IgD-negative memory B cell (primary cell): ENCODE results near the gene PRR29. TPM values are rescaled to one million over a fixed set of nuclear protein-coding genes. Genes with fewer than 3 reads are reported as not detected.

Experiments
- H3K27ac Mint-ChIP-seq, 3 donors: one replicate each; pipeline ENCODE4 v1.8.0; 2020 to 2022; ENCODE audit warnings: mild to moderate bottlenecking in 3 of 3, mixed read lengths in 3 of 3, moderate library complexity in 1 of 3
- H3K27me3 Mint-ChIP-seq: one replicate; pipeline ENCODE4 v1.8.0; 2021; ENCODE audit warnings: mixed read lengths
- H3K36me3 Mint-ChIP-seq: one replicate; pipeline ENCODE4 v1.8.0; 2020; ENCODE audit warnings: mild to moderate bottlenecking, mixed read lengths
- H3K4me1 Mint-ChIP-seq, 3 donors: one replicate each; pipeline ENCODE4 v1.8.0; 2020 to 2022; ENCODE audit warnings: mixed read lengths in 3 of 3, mild to moderate bottlenecking in 1 of 3
- H3K4me3 Mint-ChIP-seq, 4 donors: one replicate each; pipeline ENCODE4 v1.8.0; 2020 to 2022; ENCODE audit warnings: mild to moderate bottlenecking in 4 of 4, mixed read lengths in 4 of 4, moderate library complexity in 3 of 4
- H3K9me3 Mint-ChIP-seq, 3 donors: one replicate each; pipeline ENCODE4 v1.8.0; 2020 to 2021; ENCODE audit warnings: mixed read lengths in 3 of 3, mild to moderate bottlenecking in 1 of 3
- polyA plus RNA-seq: library from polyadenylated mRNA; unstranded; fragments of 300-500 nt; fragmentation: Illumina TruSeq; gene quantifications from one replicate; pipeline ENCODE4 v1.2.3, GENCODE V29; 2021

The PRR29 gene
- polyA plus RNA-seq, 1 donor from 2014 or later = 3.2 TPM

GRCh38 chr17:63985387-63986140 is 12.6 kb upstream of the PRR29 start:
- no peak overlapping the region for H3K4me3 Mint-ChIP-seq
- peaks cover 9 to 12% (median 9%) of the 10 kb centered on the region in 3 donors for H3K9me3 Mint-ChIP-seq
- peaks cover 6% of the 10 kb centered on the region for H3K27me3 Mint-ChIP-seq
- H3K27ac Mint-ChIP-seq = no peak overlapping the region
- H3K36me3 Mint-ChIP-seq = peaks cover 2% of the 10 kb centered on the region
- peaks cover 0 to 14% (median 12%) of the 10 kb centered on the region in 3 donors for H3K4me1 Mint-ChIP-seq

DNA sequence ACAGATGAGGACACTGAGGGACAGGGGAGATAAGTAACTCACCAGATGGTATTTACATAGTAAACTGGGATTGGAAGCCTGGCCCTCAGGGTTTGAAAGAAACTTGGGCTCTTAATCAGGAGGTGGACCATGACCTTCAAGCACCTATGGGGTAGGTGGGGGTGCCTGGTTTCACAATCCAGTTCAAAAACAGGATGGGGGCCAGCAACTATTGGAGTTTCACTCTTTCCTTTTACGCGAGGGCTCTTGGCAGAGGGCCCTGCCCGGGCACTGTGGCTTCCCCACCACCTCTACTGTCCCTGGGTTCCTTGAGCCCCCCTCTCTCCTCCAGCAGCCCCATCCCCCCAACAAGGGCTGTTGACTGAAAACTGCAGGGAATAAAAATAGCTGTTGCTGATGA is 11.3 kb upstream of the PRR29 start:
- no peak overlapping the region for H3K4me3 Mint-ChIP-seq
- peaks cover 0 to 19% (median 15%) of the 10 kb centered on the region in 3 donors for H3K4me1 Mint-ChIP-seq
- H3K27me3 Mint-ChIP-seq = peaks cover 10% of the 10 kb centered on the region
- H3K9me3 Mint-ChIP-seq = peaks cover 6 to 10% (median 8%) of the 10 kb centered on the region in 3 donors
- H3K36me3 Mint-ChIP-seq = peaks cover 2% of the 10 kb centered on the region
- peak overlapping the region in 1 of 3 donors; percentile 68 for H3K27ac Mint-ChIP-seq

DNA sequence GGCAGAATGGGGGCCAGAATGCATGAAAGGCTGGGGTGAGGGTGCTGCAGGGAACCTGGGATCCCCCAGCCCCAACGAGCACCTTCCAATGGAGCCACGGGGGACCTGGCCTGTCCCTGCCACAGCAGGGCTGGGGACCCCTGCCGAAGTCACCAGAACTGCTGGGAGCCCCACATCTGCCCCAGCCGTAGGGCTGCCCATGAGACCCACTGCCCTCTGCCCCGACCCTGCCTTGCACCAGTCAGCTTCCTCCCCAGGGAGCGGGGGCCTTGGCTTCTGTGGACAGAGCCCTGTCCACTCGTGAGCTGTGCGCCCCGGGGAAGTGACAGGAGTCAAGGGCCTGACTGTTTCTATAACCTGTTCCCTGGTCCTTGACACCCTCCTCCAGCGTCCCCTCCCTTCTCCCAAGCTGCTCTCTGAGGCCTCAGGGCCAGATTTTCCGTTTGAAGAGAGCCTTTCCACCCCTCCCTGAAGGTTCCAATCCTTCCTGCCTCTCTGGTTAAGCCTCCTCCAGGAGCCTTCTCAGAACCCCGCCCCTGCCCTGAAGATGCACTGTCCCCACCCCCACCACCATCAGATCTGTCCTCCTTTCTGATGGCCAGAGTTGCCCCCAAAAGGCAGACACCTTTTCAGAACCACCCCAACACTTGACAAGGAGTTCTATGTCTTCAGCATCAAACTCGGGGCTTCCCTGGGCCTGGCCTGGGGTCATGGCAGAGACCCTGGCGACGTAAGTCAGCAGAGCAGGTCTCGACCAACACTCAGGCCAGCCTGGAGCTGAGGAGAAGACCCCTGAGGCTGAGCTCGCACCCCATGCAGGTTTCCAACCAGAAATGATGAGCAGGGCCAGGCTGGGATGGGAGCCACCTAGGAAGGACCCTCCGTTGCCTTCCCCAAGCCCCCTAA is 10.7 kb upstream of the PRR29 start:
- H3K4me1 Mint-ChIP-seq = peaks cover 6 to 23% (median 19%) of the 10 kb centered on the region in 3 donors
- peaks cover 2 to 6% (median 4%) of the 10 kb centered on the region in 3 donors for H3K9me3 Mint-ChIP-seq
- no peak overlapping the region for H3K4me3 Mint-ChIP-seq
- H3K27me3 Mint-ChIP-seq = peaks cover 14% of the 10 kb centered on the region
- H3K27ac Mint-ChIP-seq = peak overlapping the region in 1 of 3 donors; percentile 20
- H3K36me3 Mint-ChIP-seq = no peaks in the 10 kb centered on the region

GRCh38 chr17:63988127-63988478 is 10.0 kb upstream of the PRR29 start:
- H3K4me3 Mint-ChIP-seq = no peak overlapping the region
- peaks cover 14% of the 10 kb centered on the region for H3K27me3 Mint-ChIP-seq
- H3K9me3 Mint-ChIP-seq = no peaks in the 10 kb centered on the region
- H3K36me3 Mint-ChIP-seq = no peaks in the 10 kb centered on the region
- H3K4me1 Mint-ChIP-seq = peaks cover 9 to 26% (median 19%) of the 10 kb centered on the region in 3 donors
- H3K27ac Mint-ChIP-seq = peak overlapping the region in 1 of 3 donors; percentile 20

GRCh38 chr17:63988741-63989621 is 9.2 kb upstream of the PRR29 start:
- Mint-ChIP-seq H3K27me3 (peaks cover 14% of the 10 kb centered on the region), H3K4me1 (peaks cover 15 to 32% (median 24%) of the 10 kb centered on the region in 3 donors), H3K36me3 (no peaks in the 10 kb centered on the region), H3K27ac (peak overlapping the region in 1 of 3 donors; percentile 86), H3K9me3 (no peaks in the 10 kb centered on the region), H3K4me3 (no peak overlapping the region)

DNA sequence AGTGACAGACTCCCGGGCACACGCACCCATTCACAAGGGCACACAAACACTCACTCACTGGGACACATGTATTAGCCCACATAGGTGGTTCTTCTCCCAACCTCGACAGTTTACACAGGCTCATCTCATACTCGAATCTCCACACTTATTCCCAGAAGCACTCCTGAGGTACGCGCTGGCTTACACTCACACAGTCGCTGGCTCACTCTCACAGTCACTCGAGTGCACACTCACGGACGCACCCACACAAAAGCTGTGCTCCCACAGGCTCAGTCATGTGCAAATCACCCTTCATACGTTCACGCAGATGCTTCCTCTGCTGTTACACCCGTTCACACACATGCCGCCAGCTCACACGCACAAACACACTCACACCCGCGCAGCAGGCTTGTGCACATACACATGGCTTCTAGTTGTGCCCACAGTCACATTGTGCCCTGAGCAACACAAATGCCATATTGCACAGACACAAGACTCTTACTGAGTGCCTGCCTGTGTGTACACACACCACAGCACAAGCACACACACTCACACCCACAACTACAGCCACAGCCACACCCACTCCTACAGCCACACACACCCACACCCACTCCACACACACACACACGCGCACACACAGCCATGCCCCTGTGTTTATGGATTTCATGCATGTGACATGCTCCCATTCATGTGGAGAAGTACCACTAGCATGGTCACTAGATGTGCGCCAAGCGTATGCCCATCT is 8.4 kb upstream of the PRR29 start:
- Mint-ChIP-seq H3K4me1 (peaks cover 17 to 34% (median 24%) of the 10 kb centered on the region in 3 donors), H3K27ac (peak overlapping the region in 2 of 3 donors; percentile 74 to 86), H3K9me3 (no peaks in the 10 kb centered on the region), H3K36me3 (no peaks in the 10 kb centered on the region), H3K4me3 (peak overlapping the region in 1 of 4 donors; percentile 70), H3K27me3 (peaks cover 14% of the 10 kb centered on the region)

DNA sequence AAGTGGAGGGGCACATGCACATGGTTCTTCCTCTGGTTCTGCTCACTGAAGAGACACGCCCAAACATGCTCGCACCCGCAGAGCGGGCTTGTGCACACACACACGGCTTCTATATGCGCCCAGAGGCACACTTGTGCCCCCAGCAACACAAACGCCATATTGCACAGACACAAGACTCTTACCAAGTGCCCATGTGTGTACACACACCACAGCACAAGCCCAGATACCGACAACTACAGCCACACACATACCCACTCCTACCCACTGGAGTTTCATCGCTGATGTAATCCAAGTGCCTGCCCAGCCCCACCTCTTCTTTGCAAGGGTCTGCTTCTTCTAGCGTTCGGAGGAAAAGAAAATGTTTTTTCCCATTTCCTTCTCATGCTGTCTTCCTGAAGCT is 6.5 kb upstream of the PRR29 start:
- no peaks in the 10 kb centered on the region for H3K36me3 Mint-ChIP-seq

GRCh38 chr17:63993368-63993985 is 4.7 kb upstream of the PRR29 start:
- peak overlapping the region in 2 of 4 donors; percentile 11 to 17 for H3K4me3 Mint-ChIP-seq
- H3K9me3 Mint-ChIP-seq = no peaks in the 10 kb centered on the region
- H3K4me1 Mint-ChIP-seq = peaks cover 25 to 40% (median 33%) of the 10 kb centered on the region in 3 donors
- no peaks in the 10 kb centered on the region for H3K36me3 Mint-ChIP-seq
- peaks cover 28% of the 10 kb centered on the region for H3K27me3 Mint-ChIP-seq
- H3K27ac Mint-ChIP-seq = peak overlapping the region in 2 of 3 donors; percentile 26 to 66

More for the DNA sequence above, 6.5 kb upstream of the PRR29 start:
- Mint-ChIP-seq H3K27ac (no peak overlapping the region), H3K9me3 (no peaks in the 10 kb centered on the region), H3K4me1 (peaks cover 23 to 33% (median 28%) of the 10 kb centered on the region in 3 donors), H3K27me3 (peaks cover 17% of the 10 kb centered on the region), H3K4me3 (peak overlapping the region in 1 of 4 donors; percentile 32)

DNA sequence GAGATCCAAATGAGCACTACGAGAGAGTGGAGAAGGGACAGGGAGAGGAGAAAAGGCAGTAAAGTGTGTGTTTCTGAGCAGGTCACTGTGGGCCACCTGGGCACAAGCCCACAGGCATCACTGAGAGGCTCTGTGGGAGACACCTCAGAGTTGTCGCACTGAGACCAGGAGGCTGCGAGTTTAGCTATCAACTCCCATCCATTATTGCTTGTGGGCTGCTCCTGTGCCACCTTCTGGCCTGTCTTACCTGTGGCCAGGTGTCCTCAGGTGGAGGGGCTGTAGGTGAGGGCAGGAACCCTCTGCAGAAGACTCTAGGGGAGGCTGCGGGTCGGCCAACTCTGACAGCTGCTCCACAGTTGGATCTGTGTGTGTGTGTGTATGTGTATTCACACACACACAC is 2.5 kb upstream of the PRR29 start:
- peaks cover 16 to 33% (median 30%) of the 10 kb centered on the region in 3 donors for H3K4me1 Mint-ChIP-seq
- peak overlapping the region in 1 of 4 donors; percentile 28 for H3K4me3 Mint-ChIP-seq
- peaks cover 2% of the 10 kb centered on the region for H3K36me3 Mint-ChIP-seq

DNA sequence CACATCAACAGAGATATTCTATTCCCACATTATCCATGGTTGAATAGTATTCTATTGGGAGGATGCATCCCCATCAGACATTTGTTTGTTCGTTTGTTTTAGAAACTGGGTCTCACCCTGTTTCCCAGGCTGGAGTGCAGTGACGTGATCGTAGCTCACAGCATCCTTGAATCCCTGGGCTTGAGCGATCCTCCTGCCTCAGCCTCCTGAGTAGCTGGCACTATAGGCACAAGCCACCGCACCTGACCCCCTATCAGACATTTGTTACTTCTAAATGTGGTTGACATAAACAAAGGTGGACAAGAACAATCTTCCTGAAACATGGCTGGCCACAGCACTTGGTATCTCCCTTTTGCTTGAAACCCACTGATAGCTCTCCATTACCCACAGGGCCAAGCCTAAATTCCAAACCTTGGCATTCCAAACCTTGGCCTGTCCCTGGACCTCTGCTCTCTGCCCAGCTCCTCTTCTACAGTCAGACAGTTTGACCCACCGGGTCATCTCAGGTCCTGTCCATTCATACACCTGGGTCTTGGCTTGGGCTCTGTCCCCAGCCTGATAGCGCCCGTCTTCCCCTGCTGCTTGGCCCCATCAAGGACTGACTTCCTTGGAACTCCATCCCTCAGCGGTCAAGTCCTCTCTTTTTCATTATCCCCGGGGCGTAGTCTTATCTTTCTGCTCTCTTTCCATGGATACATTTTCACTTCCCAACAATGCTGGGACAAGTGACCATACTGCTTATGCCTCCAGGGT is 1.5 kb upstream of the PRR29 start:
- Mint-ChIP-seq H3K9me3 (no peaks in the 10 kb centered on the region), H3K27me3 (peaks cover 23% of the 10 kb centered on the region), H3K4me1 (peaks cover 14 to 33% (median 27%) of the 10 kb centered on the region in 3 donors), H3K36me3 (peaks cover 2% of the 10 kb centered on the region), H3K27ac (peak overlapping the region in 1 of 3 donors; percentile 15), H3K4me3 (peak overlapping the region; percentile 44 to 71 (median 59))

More for the DNA sequence above, 2.5 kb upstream of the PRR29 start:
- Mint-ChIP-seq H3K27me3 (peaks cover 25% of the 10 kb centered on the region), H3K27ac (peak overlapping the region in 1 of 3 donors; percentile 84), H3K9me3 (no peaks in the 10 kb centered on the region)

- Mint-ChIP-seq H3K27me3 (peaks cover 17% of the 10 kb centered on the region), H3K4me1 (peaks cover 10 to 26% (median 22%) of the 10 kb centered on the region in 3 donors), H3K27ac (peak overlapping the region; percentile 15 to 53 (median 23)), H3K4me3 (peak overlapping the region; percentile 69 to 94 (median 88)), H3K36me3 (peaks cover 2% of the 10 kb centered on the region), H3K9me3 (no peaks in the 10 kb centered on the region)
Observed at GRCh38 chr17:63997341-63998048, 656 bp upstream of the PRR29 start.
